HG03378 (cell line): Measurements from ENCODE around the gene ELFN1.

ENCODE experiments used
- ATAC-seq: cut with Tn5 transposase; IDR thresholded peaks from one replicate; pipeline ENCODE4 v1.9.1; 2021; ENCODE audit warnings: mild to moderate bottlenecking, moderate library complexity; ENCODE audit not compliant: unreplicated experiment

Gene ELFN1

GRCh38 chr7:1642291-1642731 is 27.8 kb upstream of the ELFN1 start:
- ATAC-seq, result no peak

GRCh38 chr7:1643270-1644092 is 26.6 kb upstream of the ELFN1 start:
- ATAC-seq, result no peak

GRCh38 chr7:1644341-1645070 is 25.6 kb upstream of the ELFN1 start:
- ATAC-seq, result no peak

- ATAC-seq, result no peak
These were observed 25.0 kb upstream of the ELFN1 start for GRCh38 chr7:1645071-1645409.

- no peak for ATAC-seq
These were observed 24.6 kb upstream of the ELFN1 start for GRCh38 chr7:1645476-1645875.

- no peak for ATAC-seq
These were observed 23.7 kb upstream of the ELFN1 start for GRCh38 chr7:1646391-1646790.

GRCh38 chr7:1646957-1647891 is 22.9 kb upstream of the ELFN1 start:
- ATAC-seq, result no peak

- no peak for ATAC-seq
These were observed 22.0 kb upstream of the ELFN1 start for GRCh38 chr7:1647961-1648672.

- no peak for ATAC-seq
These were observed 20.2 kb upstream of the ELFN1 start for GRCh38 chr7:1649751-1650326.

- ATAC-seq, result no peak
These were observed 19.6 kb upstream of the ELFN1 start for GRCh38 chr7:1650363-1651030.

- no peak for ATAC-seq
These were observed 19.0 kb upstream of the ELFN1 start for GRCh38 chr7:1651031-1651446.

- ATAC-seq, result no peak
These were observed 18.2 kb upstream of the ELFN1 start for GRCh38 chr7:1651891-1652290.

GRCh38 chr7:1653500-1653899 is 16.6 kb upstream of the ELFN1 start:
- no peak for ATAC-seq

GRCh38 chr7:1654111-1654510 is 16.0 kb upstream of the ELFN1 start:
- ATAC-seq, result no peak

- ATAC-seq, result no peak
These were observed 15.2 kb upstream of the ELFN1 start for GRCh38 chr7:1654738-1655475.

- no peak for ATAC-seq
These were observed 10.4 kb upstream of the ELFN1 start for GRCh38 chr7:1659696-1660095.

GRCh38 chr7:1661461-1661860 is 8.6 kb upstream of the ELFN1 start:
- no peak for ATAC-seq

- no peak for ATAC-seq
These were observed 8.0 kb upstream of the ELFN1 start for GRCh38 chr7:1662101-1662500.

- no peak for ATAC-seq
These were observed 7.3 kb upstream of the ELFN1 start for GRCh38 chr7:1662767-1663166.
